GM12878 (cell line): ENCODE results near the gene MAGI1. TPM values are rescaled to one million over a fixed set of nuclear protein-coding genes. Genes with fewer than 3 reads are reported as not detected.

ENCODE experiments used
- ATAC-seq: fragments of 200-7000 bp; cut with Tn5 transposase; 3 replicates; pipeline ENCODE4 v1.9.1; 2020; ENCODE audit warnings: mild to moderate bottlenecking, moderate library complexity
- BruUV-seq: library from RNA; stranded (reverse); fragments of 400-500 nt; replicated peaks from 2 replicates; lab custom pipeline; 2021; lab: Mats Ljungman, UMichigan
- CTCF ChIA-PET: fragments of 300-600 bp; sonication (Branson Sonifier 250); formaldehyde crosslinking; extraction: SDS; loops from one replicate; lab custom pipeline; 2021; ENCODE audit warnings: inconsistent platforms; lab: Yijun Ruan, JAX
- POLR2A ChIA-PET: fragments of 350-600 bp; formaldehyde crosslinking; extraction: SDS; loops from one replicate; lab custom pipeline; 2021; ENCODE audit warnings: inconsistent platforms; lab: Charles Lee
- RAD21 ChIA-PET: fragments of 300-600 bp; sonication (Branson Sonifier 250); formaldehyde crosslinking; loops from one replicate; lab custom pipeline; 2023; ENCODE audit warnings: antibody characterized with exemption; ENCODE audit not compliant: unreplicated experiment; lab: Charles Lee
- SMC1A ChIA-PET: fragments of 300-600 bp; sonication (Branson Sonifier 250); formaldehyde crosslinking; loops from one replicate; lab custom pipeline; 2023; ENCODE audit not compliant: unreplicated experiment, uncharacterized antibody; lab: Charles Lee
- DNase-seq: peaks from one replicate; pipeline ENCODE4 v3.0.0-alpha.2; 2011; ENCODE audit warnings: low read depth, low spot score
- FAIRE-seq: peaks from 3 replicates; lab custom pipeline; 2011; peaks lifted over from hg19 to GRCh38; lab: Jason Lieb, UNC
- H2AFZ ChIP-seq: 2 replicates; pipeline ENCODE4 v1.6.0; 2011; ENCODE audit warnings: low read depth, low read length, control low read depth; ENCODE audit not compliant: control insufficient read depth
- H3K27ac ChIP-seq: 2 replicates; pipeline ENCODE4 v1.5.1; 2011; ENCODE audit warnings: control low read depth; ENCODE audit not compliant: control insufficient read depth, insufficient read depth
- H3K27me3 ChIP-seq, 2 experiments: replicated peaks in 1 of 2; 2 replicates each; pipeline versions ENCODE4 v1.6.0 to v1.6.1; 2011; ENCODE audit warnings: low read length in 1 of 2; ENCODE audit not compliant: control insufficient read depth in 2 of 2, insufficient read depth in 2 of 2
- H3K36me3 ChIP-seq, 2 experiments: 2 replicates each; pipeline ENCODE4 v1.5.1; 2011; ENCODE audit warnings: low read length in 1 of 2; ENCODE audit not compliant: control insufficient read depth in 2 of 2, insufficient read depth in 2 of 2
- H3K4me1 ChIP-seq: 2 replicates; pipeline ENCODE4 v1.6.1; 2011; ENCODE audit warnings: mild to moderate bottlenecking, low read length, moderate library complexity, mixed read lengths; ENCODE audit not compliant: control insufficient read depth, insufficient read depth
- H3K4me2 ChIP-seq: 2 replicates; pipeline ENCODE4 v1.6.0; 2011; ENCODE audit warnings: control low read depth; ENCODE audit not compliant: control insufficient read depth, insufficient read depth
- H3K4me3 ChIP-seq: fragments of 200-600 bp; sonication (generic); 2 replicates; pipeline ENCODE4 v1.5.1; 2016
- H3K79me2 ChIP-seq: 2 replicates; pipeline ENCODE4 v1.6.0; 2011; ENCODE audit warnings: low read length; ENCODE audit not compliant: control insufficient read depth, insufficient read depth
- H3K9ac ChIP-seq: 2 replicates; pipeline ENCODE4 v1.8.0; 2011; ENCODE audit warnings: low read length, control low read depth, mixed read lengths; ENCODE audit not compliant: control insufficient read depth, insufficient read depth
- H3K9me3 ChIP-seq: replicated peaks from 3 replicates; pipeline ENCODE4 v1.5.1; 2011; ENCODE audit warnings: mild to moderate bottlenecking, low read length; ENCODE audit not compliant: control insufficient read depth, insufficient read depth
- H4K20me1 ChIP-seq: 2 replicates; pipeline ENCODE4 v1.6.0; 2011; ENCODE audit not compliant: control insufficient read depth, insufficient read depth
- CREM ChIP-seq: IDR thresholded peaks from 2 replicates; pipeline ENCODE4 v1.6.1; 2014; ENCODE audit warnings: antibody characterized with exemption, low read depth
- ESRRA ChIP-seq: IDR thresholded peaks from 2 replicates; pipeline ENCODE4 v1.6.1; 2012; ENCODE audit warnings: mild to moderate bottlenecking, low read length, improper control_type of control experiment
- HDGF ChIP-seq: fragments of 450-650 bp; IDR thresholded peaks from 2 replicates; pipeline ENCODE4 v1.6.1; 2016; ENCODE audit warnings: antibody characterized with exemption
- KAT2A ChIP-seq: conservative IDR thresholded peaks from 2 replicates; pipeline ENCODE4 v1.6.1; 2011; ENCODE audit warnings: low read depth, low read length; ENCODE audit not compliant: control insufficient read depth
- NFXL1 ChIP-seq: fragments of 450-650 bp; IDR thresholded peaks from 2 replicates; pipeline ENCODE4 v1.6.1; 2017; ENCODE audit warnings: antibody characterized with exemption, mild to moderate bottlenecking, borderline replicate concordance
- PAX8 ChIP-seq: fragments of 450-650 bp; IDR thresholded peaks from 2 replicates; pipeline ENCODE4 v1.6.1; 2017; ENCODE audit warnings: mild to moderate bottlenecking, moderate library complexity
- POLR2A ChIP-seq: IDR thresholded peaks from 2 replicates; pipeline ENCODE4 v1.6.1; 2011; ENCODE audit warnings: low read depth, mild to moderate bottlenecking, low read length
- RAD51 ChIP-seq: fragments of 450-650 bp; IDR thresholded peaks from 2 replicates; pipeline ENCODE4 v1.6.1; 2016; ENCODE audit warnings: moderate library complexity, mild to moderate bottlenecking, inconsistent platforms
- ZNF207 ChIP-seq: fragments of 450-650 bp; IDR thresholded peaks from 2 replicates; pipeline ENCODE4 v1.6.1; 2014; ENCODE audit warnings: antibody characterized with exemption, mild to moderate bottlenecking, borderline replicate concordance
- WGBS: methylation state at CpG from one replicate; pipeline ENCODE4 v1.1.6; 2016; ENCODE audit warnings: low lambda C conversion rate; ENCODE audit not compliant: insufficient replicate concordance, insufficient coverage; ENCODE audit errors: missing lambda C conversion rate; 5-methylcytosine and 5-hydroxymethylcytosine counted together
- in situ Hi-C: fragments of 300-500 bp; cut with MboI; formaldehyde crosslinking; loops from 9 replicates; pipeline ENCODE4 v1.14.3; 2018; ENCODE audit warnings: mixed read lengths
- intact Hi-C: fragments of 100-400 bp; cut with micrococcal nuclease; formaldehyde crosslinking; loops from one replicate; pipeline ENCODE4 v1.14.2; 2022; ENCODE audit not compliant: unreplicated experiment
- polyA plus RNA-seq, 11 experiments: library from polyadenylated mRNA; depleted of rRNA in 4 of 11; unstranded in 6 of 11; stranded (reverse) in 5 of 11; fragments of >200 nt; fragmentation: Nextera tagmentation in 4 of 11; fragmentation: Illumina TruSeq in 1 of 11; extraction: Ambion mirVana in 4 of 11; extraction: Trizol in 1 of 11; gene quantifications; 1 replicate in 1 of 11; 2 replicates in 10 of 11; pipeline versions ENCODE4 v1.2.1 to v1.2.3, GENCODE V29; 2011 to 2016; ENCODE audit warnings: inconsistent platforms in 2 of 11, missing spikeins in 2 of 11, low read depth in 1 of 11
- total RNA-seq, 4 experiments: library from RNA; depleted of rRNA in 3 of 4; stranded (reverse); fragments of >200 nt in 3 of 4; fragmentation: Illumina TruSeq in 1 of 4; extraction: Trizol in 1 of 4; gene quantifications; 2 replicates each; pipeline versions ENCODE4 v1.2.1 to v1.2.3, GENCODE V29; 2013 to 2021
- TF ChIP-seq, protein P1 (sequence below): fragments of 150-350 bp; IDR thresholded peaks from 2 replicates; pipeline ENCODE4 v1.6.1; 2014; ENCODE audit warnings: mild to moderate bottlenecking, low read depth, low read length
- TF ChIP-seq, protein P2 (sequence below): fragments of 450-650 bp; IDR thresholded peaks from 2 replicates; pipeline ENCODE4 v1.6.1; 2017; ENCODE audit warnings: mild to moderate bottlenecking, moderate library complexity
- TF ChIP-seq, protein P3 (sequence below): IDR thresholded peaks from 2 replicates; pipeline ENCODE4 v1.6.1; 2011; ENCODE audit warnings: borderline replicate concordance, low read depth, mild to moderate bottlenecking, moderate library complexity, low read length; ENCODE audit not compliant: insufficient read depth, poor library complexity, severe bottlenecking

The MAGI1 gene
- total and polyA plus RNA-seq, 10 of the 15 experiments (the other 5 are each of a cell fraction or from before 2014, with no cell fraction given): 0.02 to 3.3 (median 0.29) TPM; not detected in 1

DNA sequence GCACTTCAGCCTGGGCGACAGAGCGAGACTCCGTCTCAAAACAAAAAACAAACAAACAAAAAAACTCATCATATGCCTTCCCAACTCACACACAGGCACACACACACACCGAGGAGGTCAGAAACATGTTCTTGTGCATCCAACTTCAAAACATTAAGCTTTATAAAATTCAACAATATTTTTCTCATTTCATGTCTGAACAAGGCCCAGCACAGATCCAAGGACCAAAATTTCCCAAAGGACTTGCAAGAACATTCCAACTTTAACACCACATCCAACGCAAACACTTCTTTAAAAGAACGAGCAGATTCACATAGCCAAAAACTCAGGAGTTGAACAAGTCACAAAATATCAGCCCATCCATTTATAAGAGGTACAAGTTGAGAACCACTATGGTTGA is 148.4 kb downstream of the MAGI1 start:
- 74% methylated on average over 6 of the region's 6 CpGs for WGBS
- intact Hi-C loops (no loop called here), in situ Hi-C loops (no loop called here)
- Histone ChIP-seq H3K9ac (no peak overlapping the region), H4K20me1 (no peaks in the 10 kb centered on the region), H3K4me1 (no peaks in the 10 kb centered on the region), H3K27ac (no peak overlapping the region), H3K4me2 (no peak overlapping the region), H3K27me3 (no peaks in the 10 kb centered on the region), H2AFZ (no peak overlapping the region), H3K36me3 (no peaks in the 10 kb centered on the region), H3K9me3 (no peaks in the 10 kb centered on the region), H3K79me2 (no peaks in the 10 kb centered on the region), H3K4me3 (no peak overlapping the region)
- no peak for FAIRE-seq
- no peak for DNase-seq
- no TSS peak for BruUV-seq
- TF ChIP-seq ESRRA (no peak), RAD51 (no peak), KAT2A (no peak), POLR2A (no peak)
- TF ChIP-seq, protein P1, sequence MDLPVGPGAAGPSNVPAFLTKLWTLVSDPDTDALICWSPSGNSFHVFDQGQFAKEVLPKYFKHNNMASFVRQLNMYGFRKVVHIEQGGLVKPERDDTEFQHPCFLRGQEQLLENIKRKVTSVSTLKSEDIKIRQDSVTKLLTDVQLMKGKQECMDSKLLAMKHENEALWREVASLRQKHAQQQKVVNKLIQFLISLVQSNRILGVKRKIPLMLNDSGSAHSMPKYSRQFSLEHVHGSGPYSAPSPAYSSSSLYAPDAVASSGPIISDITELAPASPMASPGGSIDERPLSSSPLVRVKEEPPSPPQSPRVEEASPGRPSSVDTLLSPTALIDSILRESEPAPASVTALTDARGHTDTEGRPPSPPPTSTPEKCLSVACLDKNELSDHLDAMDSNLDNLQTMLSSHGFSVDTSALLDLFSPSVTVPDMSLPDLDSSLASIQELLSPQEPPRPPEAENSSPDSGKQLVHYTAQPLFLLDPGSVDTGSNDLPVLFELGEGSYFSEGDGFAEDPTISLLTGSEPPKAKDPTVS: no peak
- ATAC-seq: no peak
- RAD21 ChIA-PET: no interaction called here
- SMC1A ChIA-PET: interaction anchor here (0.7 kb wide), 1 partner anchor 37 kb away, joined by 3 read pairs; no protein-coding TSS in a partner anchor
- POLR2A ChIA-PET: no interaction called here
- CTCF ChIA-PET: no interaction called here

DNA sequence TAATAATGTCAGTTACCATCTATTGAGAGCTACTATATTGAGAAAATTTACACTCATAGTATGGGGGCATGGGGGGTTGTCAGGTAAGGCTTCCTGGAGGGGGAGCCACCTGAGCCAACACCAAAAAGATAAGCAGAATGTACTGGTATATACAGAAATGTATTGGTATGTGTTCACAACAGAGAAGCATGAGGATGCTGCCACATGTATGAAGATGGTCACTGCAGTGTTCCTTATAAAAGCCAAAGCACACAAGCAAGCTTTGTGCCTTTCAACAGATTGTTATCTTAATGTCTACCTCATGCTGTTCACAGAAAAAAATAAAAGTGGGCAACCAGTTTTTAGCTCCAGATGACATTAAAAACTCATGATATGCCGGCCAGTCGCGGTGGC is 149.0 kb downstream of the MAGI1 start:
- Histone ChIP-seq H4K20me1 (no peaks in the 10 kb centered on the region), H3K27me3 (no peaks in the 10 kb centered on the region), H3K9ac (no peak overlapping the region), H3K27ac (no peak overlapping the region), H3K4me2 (no peak overlapping the region), H3K4me1 (no peaks in the 10 kb centered on the region), H3K9me3 (no peaks in the 10 kb centered on the region), H3K79me2 (no peaks in the 10 kb centered on the region), H2AFZ (no peak overlapping the region), H3K4me3 (no peak overlapping the region), H3K36me3 (no peaks in the 10 kb centered on the region)
- no TSS peak for BruUV-seq
- intact Hi-C loops: no loop called here
- ChIA-PET CTCF (interaction anchor here (0.7 kb wide), 1 partner anchor 391 kb away, joined by 3 read pairs; no protein-coding TSS in a partner anchor), POLR2A (no interaction called here), SMC1A (no interaction called here), RAD21 (no interaction called here)
- WGBS: 98% methylated on average over 3 of the region's 3 CpGs
- ATAC-seq (no peak), DNase-seq (no peak), FAIRE-seq (no peak)
- in situ Hi-C loops: no loop called here
- TF ChIP-seq, protein P2, sequence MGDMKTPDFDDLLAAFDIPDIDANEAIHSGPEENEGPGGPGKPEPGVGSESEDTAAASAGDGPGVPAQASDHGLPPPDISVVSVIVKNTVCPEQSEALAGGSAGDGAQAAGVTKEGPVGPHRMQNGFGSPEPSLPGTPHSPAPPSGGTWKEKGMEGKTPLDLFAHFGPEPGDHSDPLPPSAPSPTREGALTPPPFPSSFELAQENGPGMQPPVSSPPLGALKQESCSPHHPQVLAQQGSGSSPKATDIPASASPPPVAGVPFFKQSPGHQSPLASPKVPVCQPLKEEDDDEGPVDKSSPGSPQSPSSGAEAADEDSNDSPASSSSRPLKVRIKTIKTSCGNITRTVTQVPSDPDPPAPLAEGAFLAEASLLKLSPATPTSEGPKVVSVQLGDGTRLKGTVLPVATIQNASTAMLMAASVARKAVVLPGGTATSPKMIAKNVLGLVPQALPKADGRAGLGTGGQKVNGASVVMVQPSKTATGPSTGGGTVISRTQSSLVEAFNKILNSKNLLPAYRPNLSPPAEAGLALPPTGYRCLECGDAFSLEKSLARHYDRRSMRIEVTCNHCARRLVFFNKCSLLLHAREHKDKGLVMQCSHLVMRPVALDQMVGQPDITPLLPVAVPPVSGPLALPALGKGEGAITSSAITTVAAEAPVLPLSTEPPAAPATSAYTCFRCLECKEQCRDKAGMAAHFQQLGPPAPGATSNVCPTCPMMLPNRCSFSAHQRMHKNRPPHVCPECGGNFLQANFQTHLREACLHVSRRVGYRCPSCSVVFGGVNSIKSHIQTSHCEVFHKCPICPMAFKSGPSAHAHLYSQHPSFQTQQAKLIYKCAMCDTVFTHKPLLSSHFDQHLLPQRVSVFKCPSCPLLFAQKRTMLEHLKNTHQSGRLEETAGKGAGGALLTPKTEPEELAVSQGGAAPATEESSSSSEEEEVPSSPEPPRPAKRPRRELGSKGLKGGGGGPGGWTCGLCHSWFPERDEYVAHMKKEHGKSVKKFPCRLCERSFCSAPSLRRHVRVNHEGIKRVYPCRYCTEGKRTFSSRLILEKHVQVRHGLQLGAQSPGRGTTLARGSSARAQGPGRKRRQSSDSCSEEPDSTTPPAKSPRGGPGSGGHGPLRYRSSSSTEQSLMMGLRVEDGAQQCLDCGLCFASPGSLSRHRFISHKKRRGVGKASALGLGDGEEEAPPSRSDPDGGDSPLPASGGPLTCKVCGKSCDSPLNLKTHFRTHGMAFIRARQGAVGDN: no peak
- no peak for TF ChIP-seq CREM
- TF ChIP-seq, protein P3, sequence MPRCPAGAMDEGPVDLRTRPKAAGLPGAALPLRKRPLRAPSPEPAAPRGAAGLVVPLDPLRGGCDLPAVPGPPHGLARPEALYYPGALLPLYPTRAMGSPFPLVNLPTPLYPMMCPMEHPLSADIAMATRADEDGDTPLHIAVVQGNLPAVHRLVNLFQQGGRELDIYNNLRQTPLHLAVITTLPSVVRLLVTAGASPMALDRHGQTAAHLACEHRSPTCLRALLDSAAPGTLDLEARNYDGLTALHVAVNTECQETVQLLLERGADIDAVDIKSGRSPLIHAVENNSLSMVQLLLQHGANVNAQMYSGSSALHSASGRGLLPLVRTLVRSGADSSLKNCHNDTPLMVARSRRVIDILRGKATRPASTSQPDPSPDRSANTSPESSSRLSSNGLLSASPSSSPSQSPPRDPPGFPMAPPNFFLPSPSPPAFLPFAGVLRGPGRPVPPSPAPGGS: no peak
- no peak for TF ChIP-seq PAX8
- no peak for TF ChIP-seq ZNF207
- TF ChIP-seq HDGF: no peak
- no peak for TF ChIP-seq NFXL1
